CD4-positive, CD25-positive, alpha-beta regulatory T cell (primary cell): Measurements from ENCODE around the gene OR1F1. TPM values are rescaled to one million over a fixed set of nuclear protein-coding genes. Genes with fewer than 3 reads are reported as not detected.
"Not testable (repeated sequence)": the region's sequence is repeated elsewhere in the genome, so short reads cannot be mapped to it uniquely, and the experiment has no call there.

ENCODE experiments used
- ATAC-seq, 2 donors: fragments of 150-1000 bp; cut with Tn5 transposase; one replicate each; pipeline ENCODE4 v1.10.0; 2021; ENCODE audit warnings: low read depth in 2 of 2, moderate number of reproducible peaks in 2 of 2, moderate library complexity in 1 of 2
- DNase-seq, 3 donors: peaks; one replicate each; pipeline versions ENCODE4 v3.0.0 to v3.0.0-alpha.2; 2012 to 2022; ENCODE audit warnings: mixed read lengths in 1 of 3
- H3K27ac ChIP-seq: one replicate; pipeline ENCODE4 v1.7.0; 2013; ENCODE audit warnings: mild to moderate bottlenecking, low read length; ENCODE audit not compliant: insufficient read depth, poor library complexity, severe bottlenecking
- H3K27me3 ChIP-seq: one replicate; pipeline ENCODE4 v1.7.0; 2013; ENCODE audit warnings: low read length; ENCODE audit not compliant: control insufficient read depth, insufficient read depth
- H3K36me3 ChIP-seq: one replicate; pipeline ENCODE4 v1.7.0; 2013; ENCODE audit warnings: mild to moderate bottlenecking, low read length, moderate library complexity; ENCODE audit not compliant: control insufficient read depth, insufficient read depth
- H3K4me1 ChIP-seq: 2 replicates; pipeline ENCODE4 v1.7.0; 2013; ENCODE audit warnings: mild to moderate bottlenecking, low read length; ENCODE audit not compliant: insufficient read depth, control insufficient read depth, poor library complexity, severe bottlenecking
- H3K4me3 ChIP-seq: one replicate; pipeline ENCODE4 v1.7.0; 2013; ENCODE audit warnings: low read depth, mild to moderate bottlenecking, low read length, moderate library complexity
- H3K9me3 ChIP-seq, 2 experiments: 1 replicate in 1 of 2; 2 replicates in 1 of 2; pipeline ENCODE4 v1.7.0; 2013; ENCODE audit warnings: low read length in 2 of 2, mild to moderate bottlenecking in 1 of 2, moderate library complexity in 1 of 2; ENCODE audit not compliant: control insufficient read depth in 2 of 2
- H3K27ac Mint-ChIP-seq, 3 donors: one replicate each; pipeline ENCODE4 v1.8.0; 2020 to 2022; ENCODE audit warnings: mild to moderate bottlenecking in 3 of 3, mixed read lengths in 3 of 3, moderate library complexity in 2 of 3
- H3K27me3 Mint-ChIP-seq: one replicate; pipeline ENCODE4 v1.8.0; 2022; ENCODE audit warnings: mild to moderate bottlenecking, mixed read lengths
- H3K36me3 Mint-ChIP-seq: one replicate; pipeline ENCODE4 v1.8.0; 2020; ENCODE audit warnings: mixed read lengths
- H3K4me1 Mint-ChIP-seq, 4 donors: one replicate each; pipeline ENCODE4 v1.8.0; 2020 to 2022; ENCODE audit warnings: mixed read lengths in 4 of 4, mild to moderate bottlenecking in 1 of 4
- H3K4me3 Mint-ChIP-seq, 4 donors: one replicate each; pipeline ENCODE4 v1.8.0; 2020 to 2022; ENCODE audit warnings: mild to moderate bottlenecking in 4 of 4, mixed read lengths in 4 of 4, moderate library complexity in 3 of 4
- H3K9me3 Mint-ChIP-seq, 7 donors: one replicate each; pipeline ENCODE4 v1.8.0; 2020 to 2022; ENCODE audit warnings: mixed read lengths in 7 of 7, mild to moderate bottlenecking in 3 of 7, moderate library complexity in 2 of 7
- polyA plus RNA-seq, 4 donors: library from polyadenylated mRNA; unstranded; fragments of 300-500 nt; fragmentation: Illumina TruSeq; gene quantifications; one replicate each; pipeline ENCODE4 v1.2.3, GENCODE V29; 2021
- total RNA-seq: library from RNA; stranded (reverse); gene quantifications from one replicate; pipeline ENCODE4 v1.2.3, GENCODE V29; 2022

Gene OR1F1
- total and polyA plus RNA-seq, 5 donors from 2014 or later: 0.20 to 0.70 (median 0.61) TPM; not detected in 2

DNA sequence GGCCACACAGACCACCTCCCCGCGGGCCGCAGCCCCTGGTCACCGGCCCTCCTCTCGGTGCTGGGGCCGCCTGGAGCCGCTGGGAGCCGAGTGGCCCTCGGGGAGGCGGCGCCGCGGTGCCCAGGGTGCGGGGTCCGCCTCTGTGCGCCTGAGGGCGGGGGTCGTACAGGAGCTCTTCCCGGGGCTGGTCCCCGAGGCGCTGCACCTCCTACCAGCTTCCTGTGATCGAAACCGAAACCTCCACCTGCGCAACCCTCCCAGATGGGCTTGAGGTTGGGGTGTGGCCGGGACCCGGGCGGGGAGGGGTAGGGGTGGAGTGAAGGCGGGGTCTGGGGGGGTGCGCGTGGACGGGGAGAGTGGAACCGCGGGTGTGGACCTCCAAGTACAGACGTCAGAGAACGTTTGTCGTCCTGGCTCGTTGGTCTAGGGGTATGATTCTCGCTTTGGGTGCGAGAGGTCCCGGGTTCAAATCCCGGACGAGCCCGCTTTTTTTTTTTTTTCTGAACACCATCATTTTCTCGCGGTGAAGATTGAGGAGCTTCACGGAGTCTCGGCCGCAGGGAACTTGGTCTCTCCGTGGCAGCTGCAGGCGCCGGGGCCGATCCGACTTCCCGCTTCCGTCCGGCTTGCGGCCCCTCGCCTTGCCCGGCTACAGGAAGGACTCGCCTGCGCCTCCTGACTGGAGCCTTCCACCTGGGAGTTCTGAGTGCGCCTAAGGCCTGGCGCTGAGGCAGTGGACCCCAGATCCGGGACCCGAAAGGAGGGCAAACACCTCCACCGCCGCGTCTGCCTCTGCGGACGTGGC lies 29.3 kb upstream of the OR1F1 start:
- Histone ChIP-seq H3K9me3 (peaks cover 0 to 8% of the 10 kb centered on the region in 2 experiments), H3K27ac (peak overlapping the region; percentile 67), H3K27me3 (peaks cover 4% of the 10 kb centered on the region), H3K36me3 (no peaks in the 10 kb centered on the region), H3K4me1 (peaks cover 26% of the 10 kb centered on the region), H3K4me3 (peak overlapping the region; percentile 75)
- Mint-ChIP-seq H3K4me1 (peaks cover 8 to 35% (median 27%) of the 10 kb centered on the region in 4 donors), H3K36me3 (peaks cover 3% of the 10 kb centered on the region), H3K4me3 (peak overlapping the region; percentile 91 to 97 (median 94)), H3K27ac (peak overlapping the region; percentile 94 to 97 (median 96)), H3K9me3 (peaks cover 0 to 18% (median 2%) of the 10 kb centered on the region in 7 donors), H3K27me3 (peaks cover 25% of the 10 kb centered on the region)
- DNase-seq: peak; percentile 89 to 94 (median 89)
- ATAC-seq: peak; percentile 91 to 92

GRCh38 chr16:3161235-3162018 lies 26.6 kb upstream of the OR1F1 start:
- no peak overlapping the region for H3K27ac ChIP-seq
- no peaks in the 10 kb centered on the region for H3K9me3 ChIP-seq
- H3K4me3 ChIP-seq: no peak overlapping the region
- peaks cover 3% of the 10 kb centered on the region for H3K36me3 Mint-ChIP-seq
- H3K27ac Mint-ChIP-seq: peak overlapping the region in 2 of 3 donors; percentile 48 to 65
- peaks cover 0 to 4% (median 0%) of the 10 kb centered on the region in 7 donors for H3K9me3 Mint-ChIP-seq
- DNase-seq (no peak), ATAC-seq (no peak)
- no peaks in the 10 kb centered on the region for H3K27me3 ChIP-seq
- H3K4me1 ChIP-seq: peaks cover 34% of the 10 kb centered on the region
- H3K4me1 Mint-ChIP-seq: peaks cover 13 to 41% (median 25%) of the 10 kb centered on the region in 4 donors
- H3K27me3 Mint-ChIP-seq: peaks cover 20% of the 10 kb centered on the region
- peak overlapping the region; percentile 27 to 70 (median 56) for H3K4me3 Mint-ChIP-seq
- H3K36me3 ChIP-seq: no peaks in the 10 kb centered on the region

DNA sequence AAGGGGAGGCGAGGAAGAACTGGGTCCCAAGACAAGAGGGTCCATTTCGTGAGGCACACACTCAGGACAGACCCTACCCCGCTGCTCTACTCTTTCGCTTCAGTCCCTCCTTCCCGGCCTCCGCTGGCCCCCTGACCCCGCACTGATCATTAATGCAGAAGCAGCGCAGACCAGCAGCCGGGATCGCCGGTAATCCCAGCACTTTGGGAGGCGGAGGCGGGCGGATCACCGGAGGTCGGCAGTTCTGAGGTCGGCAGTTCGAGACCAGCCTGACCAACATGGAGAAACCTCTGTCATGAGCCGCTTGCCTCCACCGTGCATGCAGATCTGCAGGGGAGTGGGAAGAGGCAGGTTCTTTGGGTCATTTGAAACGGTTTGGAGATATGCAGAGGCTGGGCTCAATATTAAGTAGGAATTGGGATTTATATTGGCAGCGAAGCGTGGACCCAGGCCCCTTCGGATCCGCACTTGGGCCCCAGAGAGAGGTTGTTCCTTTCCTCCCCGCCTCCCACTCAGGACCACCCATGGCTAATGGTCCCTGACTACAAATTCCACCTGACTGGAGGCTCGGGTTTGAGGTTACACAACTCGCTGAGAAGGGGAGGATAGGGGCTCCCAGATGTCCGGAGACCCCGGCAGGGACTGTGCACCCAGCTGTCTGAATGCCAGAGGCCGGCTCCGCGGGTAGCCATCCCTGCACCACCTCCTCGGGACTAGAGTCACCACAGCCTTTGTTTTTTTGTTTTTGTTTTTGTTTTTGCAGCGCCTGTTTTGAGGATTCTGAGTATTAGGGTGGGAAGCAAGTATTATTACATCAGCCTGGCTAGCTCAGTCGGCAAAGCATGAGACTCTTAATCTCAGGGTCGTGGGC lies 23.6 kb upstream of the OR1F1 start:
- Mint-ChIP-seq H3K27ac (no peak overlapping the region), H3K36me3 (no peaks in the 10 kb centered on the region), H3K4me1 (peaks cover 4 to 23% (median 11%) of the 10 kb centered on the region in 4 donors), H3K9me3 (peaks cover 0 to 1% (median 0%) of the 10 kb centered on the region in 7 donors), H3K4me3 (peak overlapping the region in 2 of 4 donors; percentile 47 to 70), H3K27me3 (peaks cover 6% of the 10 kb centered on the region)
- Histone ChIP-seq H3K27ac (no peak overlapping the region), H3K4me3 (no peak overlapping the region), H3K36me3 (no peaks in the 10 kb centered on the region), H3K9me3 (no peaks in the 10 kb centered on the region), H3K27me3 (peaks cover 4% of the 10 kb centered on the region), H3K4me1 (peaks cover 15% of the 10 kb centered on the region)
- DNase-seq: no peak
- no peak for ATAC-seq

DNA sequence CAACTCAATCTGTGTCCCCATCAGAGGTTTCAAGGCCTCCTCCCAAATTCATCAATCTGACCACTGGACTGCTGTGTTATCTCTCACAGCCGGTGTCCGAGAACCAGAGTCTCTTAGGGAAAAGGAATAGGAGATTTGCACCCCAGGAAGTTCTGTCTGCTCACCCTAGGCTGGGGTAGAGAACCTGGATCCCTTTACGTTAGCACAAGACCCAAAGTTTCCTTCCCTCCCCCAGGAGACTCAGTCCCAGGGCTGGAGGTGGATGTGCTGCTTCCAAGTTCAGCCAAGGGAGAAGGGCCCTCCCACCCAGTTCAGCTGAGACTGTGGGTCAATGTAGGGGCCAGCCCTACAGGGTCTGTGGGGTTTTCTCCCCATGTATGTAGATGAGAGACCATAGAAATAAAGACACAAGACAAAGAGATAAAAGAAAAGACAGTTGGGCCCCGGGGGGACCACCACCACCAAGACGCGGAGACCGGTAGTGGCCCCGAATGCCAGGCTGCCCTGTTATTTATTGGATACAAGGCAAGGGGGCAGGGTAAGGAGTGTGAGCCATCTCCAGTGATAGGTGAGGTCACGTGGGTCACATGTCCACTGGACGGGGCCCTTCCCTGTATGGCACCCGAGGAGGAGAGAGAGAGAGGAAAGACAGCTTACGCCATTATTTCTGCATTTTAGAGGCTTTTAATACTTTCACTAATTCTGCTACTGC lies 22.7 kb upstream of the OR1F1 start:
- Histone ChIP-seq H3K27me3 (peaks cover 4% of the 10 kb centered on the region), H3K27ac (peak overlapping the region; percentile 23), H3K4me1 (peaks cover 9% of the 10 kb centered on the region), H3K36me3 (no peaks in the 10 kb centered on the region), H3K9me3 (no peaks in the 10 kb centered on the region), H3K4me3 (peak overlapping the region; percentile 72)
- H3K9me3 Mint-ChIP-seq: peaks cover 0 to 1% (median 0%) of the 10 kb centered on the region in 7 donors
- peak overlapping the region; percentile 46 to 62 (median 48) for H3K4me3 Mint-ChIP-seq
- DNase-seq: no peak
- H3K36me3 Mint-ChIP-seq: no peaks in the 10 kb centered on the region
- H3K27ac Mint-ChIP-seq: peak overlapping the region in 2 of 3 donors; percentile 92 to 95
- H3K27me3 Mint-ChIP-seq: peaks cover 15% of the 10 kb centered on the region
- no peak for ATAC-seq
- H3K4me1 Mint-ChIP-seq: peaks cover 4 to 18% (median 11%) of the 10 kb centered on the region in 4 donors

- DNase-seq (no peak), ATAC-seq (no peak)
- Mint-ChIP-seq H3K36me3 (no peaks in the 10 kb centered on the region), H3K4me3 (no peak overlapping the region), H3K27me3 (peaks cover 26% of the 10 kb centered on the region), H3K27ac (no peak overlapping the region), H3K9me3 (peaks cover 0 to 1% (median 0%) of the 10 kb centered on the region in 7 donors), H3K4me1 (peaks cover 4 to 25% (median 16%) of the 10 kb centered on the region in 4 donors)
- peaks cover 4% of the 10 kb centered on the region for H3K27me3 ChIP-seq
- H3K27ac ChIP-seq: no peak overlapping the region
- no peaks in the 10 kb centered on the region for H3K9me3 ChIP-seq
- no peak overlapping the region for H3K4me3 ChIP-seq
- peaks cover 22% of the 10 kb centered on the region for H3K4me1 ChIP-seq
- H3K36me3 ChIP-seq: no peaks in the 10 kb centered on the region
Measured at GRCh38 chr16:3166505-3166886, 21.5 kb upstream of the OR1F1 start.

DNA sequence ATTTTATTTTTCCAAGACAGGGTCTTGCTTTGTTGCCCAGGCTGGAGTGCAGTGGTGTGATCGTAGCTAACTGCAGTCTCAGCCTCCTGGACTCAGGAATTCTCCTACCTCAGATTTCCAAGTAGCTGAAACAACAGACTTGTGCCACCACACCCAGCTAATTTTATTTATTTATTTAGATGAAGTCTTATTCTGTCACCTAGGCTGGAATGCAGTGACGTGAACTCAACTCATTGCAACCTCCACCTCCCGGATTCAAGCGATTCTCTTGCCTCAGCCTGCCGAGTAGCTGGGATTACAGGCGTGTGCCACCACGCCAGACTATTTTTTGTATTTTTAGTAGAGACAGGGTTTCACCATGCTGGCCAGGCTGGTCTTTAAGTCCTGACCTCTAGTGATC lies 19.3 kb upstream of the OR1F1 start:
- H3K27me3 ChIP-seq, DNase-seq, H3K27ac ChIP-seq, H3K9me3 Mint-ChIP-seq, H3K27ac Mint-ChIP-seq, H3K4me3 ChIP-seq, ATAC-seq, H3K36me3 Mint-ChIP-seq, H3K4me3 Mint-ChIP-seq, H3K36me3 ChIP-seq, H3K9me3 ChIP-seq: not testable (repeated sequence)
- H3K4me1 ChIP-seq: peaks cover 34% of the 10 kb centered on the region
- Mint-ChIP-seq H3K27me3 (peaks cover 39% of the 10 kb centered on the region), H3K4me1 (peaks cover 0 to 38% (median 21%) of the 10 kb centered on the region in 4 donors)
